ENCODE data around the gene ATP8A1.
"Not testable (repeated sequence)": the region's sequence is repeated elsewhere in the genome, so short reads cannot be mapped to it uniquely, and the experiment has no call there.

The ATP8A1 gene

DNA sequence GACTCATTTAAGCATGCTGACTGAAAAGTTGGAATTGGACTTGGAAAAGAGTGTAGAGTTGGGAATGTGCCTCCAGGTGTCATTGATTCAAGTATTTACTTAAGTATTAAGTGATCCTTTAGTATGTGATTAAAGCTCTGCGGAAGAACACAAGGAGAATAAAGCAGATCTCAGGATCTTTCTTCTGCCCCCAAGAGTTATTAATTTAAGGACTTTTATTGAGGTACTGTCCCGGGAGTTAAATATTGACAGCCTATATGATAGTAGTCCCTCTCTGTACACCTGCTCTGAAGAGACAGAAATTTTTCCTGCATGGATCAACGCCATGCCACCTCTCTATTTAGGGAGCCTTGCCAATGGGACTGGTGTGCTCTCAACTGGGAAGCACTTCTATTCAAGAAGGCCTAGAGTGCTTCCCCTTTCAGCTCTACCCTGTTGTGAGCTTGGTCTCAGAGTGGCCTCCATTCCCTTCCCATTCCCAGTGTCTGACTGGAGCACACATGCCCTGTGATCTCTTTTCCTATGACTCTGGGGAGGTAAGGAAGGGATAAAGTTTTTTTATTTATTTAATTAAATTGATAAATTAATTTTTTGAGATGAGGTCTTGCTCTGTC lies 183.7 kb downstream of the ATP8A1 start:
- no peak overlapping the region for H3K4me3 ChIP-seq (ENCODE audit: control insufficient read depth, low read depth, low read length)
- no peak for DNase-seq (ENCODE audit: low read depth)
- TF ChIP-seq, protein P1, sequence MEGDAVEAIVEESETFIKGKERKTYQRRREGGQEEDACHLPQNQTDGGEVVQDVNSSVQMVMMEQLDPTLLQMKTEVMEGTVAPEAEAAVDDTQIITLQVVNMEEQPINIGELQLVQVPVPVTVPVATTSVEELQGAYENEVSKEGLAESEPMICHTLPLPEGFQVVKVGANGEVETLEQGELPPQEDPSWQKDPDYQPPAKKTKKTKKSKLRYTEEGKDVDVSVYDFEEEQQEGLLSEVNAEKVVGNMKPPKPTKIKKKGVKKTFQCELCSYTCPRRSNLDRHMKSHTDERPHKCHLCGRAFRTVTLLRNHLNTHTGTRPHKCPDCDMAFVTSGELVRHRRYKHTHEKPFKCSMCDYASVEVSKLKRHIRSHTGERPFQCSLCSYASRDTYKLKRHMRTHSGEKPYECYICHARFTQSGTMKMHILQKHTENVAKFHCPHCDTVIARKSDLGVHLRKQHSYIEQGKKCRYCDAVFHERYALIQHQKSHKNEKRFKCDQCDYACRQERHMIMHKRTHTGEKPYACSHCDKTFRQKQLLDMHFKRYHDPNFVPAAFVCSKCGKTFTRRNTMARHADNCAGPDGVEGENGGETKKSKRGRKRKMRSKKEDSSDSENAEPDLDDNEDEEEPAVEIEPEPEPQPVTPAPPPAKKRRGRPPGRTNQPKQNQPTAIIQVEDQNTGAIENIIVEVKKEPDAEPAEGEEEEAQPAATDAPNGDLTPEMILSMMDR (conservative IDR thresholded peaks at IDR 0.05; ENCODE audit: control insufficient read depth, insufficient read depth, low read depth, low read length) = no peak

DNA sequence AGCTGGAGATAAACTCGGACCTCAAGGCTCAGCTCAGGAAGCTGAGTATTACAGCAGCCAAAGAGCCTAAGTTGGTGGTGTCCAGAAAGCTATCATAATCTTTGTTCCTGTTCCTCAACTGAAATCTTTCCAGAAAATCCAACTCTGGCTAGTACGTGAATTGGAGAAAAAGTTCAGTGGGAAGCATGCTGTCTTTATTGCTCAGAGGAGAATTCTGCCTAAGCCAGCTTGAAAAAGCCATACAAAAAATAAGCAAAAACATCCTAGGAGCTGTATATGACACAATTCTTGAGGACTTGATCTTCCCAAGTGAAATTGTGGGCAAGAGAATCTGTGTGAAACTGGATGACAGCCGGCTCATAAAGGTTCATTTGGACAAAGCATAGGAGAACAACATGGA lies 185.0 kb downstream of the ATP8A1 start:
- DNase-seq (ENCODE audit: low read depth) = no peak
- H3K4me3 ChIP-seq (ENCODE audit: control insufficient read depth, low read depth, low read length) = no peak overlapping the region
- TF ChIP-seq, protein P1 (conservative IDR thresholded peaks at IDR 0.05; ENCODE audit: control insufficient read depth, insufficient read depth, low read depth, low read length) = no peak

DNA sequence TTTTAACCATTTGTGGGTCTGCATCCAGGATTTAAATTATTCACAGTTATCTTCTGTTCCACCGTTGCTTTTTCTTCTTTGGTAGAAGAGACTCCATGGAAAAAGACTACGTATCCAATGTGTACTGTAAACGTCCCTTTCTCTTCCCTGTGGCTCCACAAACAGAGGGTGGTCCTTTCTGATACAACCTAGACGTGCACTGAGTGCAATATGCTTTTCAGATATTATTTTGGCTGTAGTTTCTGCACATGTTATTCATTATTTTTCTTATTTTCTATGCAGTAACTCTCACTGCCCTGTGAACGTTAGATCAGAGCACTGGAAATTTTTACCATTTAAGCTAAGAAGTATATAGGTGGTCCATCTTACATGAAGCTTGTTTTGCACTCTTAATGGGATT lies 186.9 kb downstream of the ATP8A1 start:
- TF ChIP-seq, protein P1 (conservative IDR thresholded peaks at IDR 0.05; ENCODE audit: control insufficient read depth, insufficient read depth, low read depth, low read length) = no peak
- H3K4me3 ChIP-seq (ENCODE audit: control insufficient read depth, low read depth, low read length) = no peak overlapping the region
- DNase-seq (ENCODE audit: low read depth) = no peak

DNA sequence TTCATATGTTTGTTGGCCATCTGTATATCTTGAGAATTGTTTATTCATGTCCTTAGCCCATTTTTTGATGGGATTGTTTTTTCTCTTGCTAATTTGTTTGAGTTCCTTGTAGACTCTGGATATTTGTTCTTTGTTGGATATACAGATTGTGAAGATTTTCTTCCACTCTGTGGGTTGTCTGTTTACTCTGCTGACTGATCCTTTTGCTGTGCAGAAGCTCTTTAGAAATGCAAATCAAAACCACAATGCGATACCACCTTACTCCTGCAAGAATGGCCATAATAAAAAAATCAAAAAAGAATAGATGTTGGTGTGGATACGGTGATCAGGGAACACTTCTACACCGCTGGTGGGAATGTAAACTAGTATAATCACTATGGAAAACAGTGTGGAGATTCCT lies 189.1 kb downstream of the ATP8A1 start:
- DNase-seq (ENCODE audit: low read depth); H3K4me3 ChIP-seq (ENCODE audit: control insufficient read depth, low read depth, low read length): not testable (repeated sequence)

DNA sequence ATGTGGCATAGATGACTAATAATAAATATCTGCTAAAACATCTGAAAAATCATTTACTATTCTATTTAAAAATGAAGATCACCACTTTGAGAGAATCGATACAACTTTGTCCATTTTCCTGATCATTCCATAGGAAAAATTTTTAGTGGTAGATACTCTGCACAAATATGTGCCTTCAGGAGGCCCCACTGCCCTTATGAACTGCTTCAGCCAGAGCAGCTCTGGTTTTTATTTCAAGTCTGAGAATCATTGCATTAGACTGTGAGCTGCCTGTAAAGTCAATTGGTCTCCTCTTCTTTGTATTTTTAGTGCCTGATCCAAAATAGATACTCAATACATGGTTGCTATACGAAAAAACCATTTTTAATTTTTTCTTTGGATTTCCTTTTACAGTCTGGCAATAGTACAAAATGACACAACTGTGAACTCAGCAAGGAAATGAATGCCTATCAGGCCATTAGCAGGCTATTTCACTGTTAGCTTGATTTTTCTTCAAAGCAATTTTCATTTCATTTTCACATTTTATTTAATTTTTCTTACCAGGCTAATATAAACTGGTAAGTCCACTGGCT lies 190.5 kb downstream of the ATP8A1 start:
- TF ChIP-seq, protein P1 (conservative IDR thresholded peaks at IDR 0.05; ENCODE audit: control insufficient read depth, insufficient read depth, low read depth, low read length) = no peak
- H3K4me3 ChIP-seq (ENCODE audit: control insufficient read depth, low read depth, low read length) = no peak overlapping the region
- no peak for DNase-seq (ENCODE audit: low read depth)

DNA sequence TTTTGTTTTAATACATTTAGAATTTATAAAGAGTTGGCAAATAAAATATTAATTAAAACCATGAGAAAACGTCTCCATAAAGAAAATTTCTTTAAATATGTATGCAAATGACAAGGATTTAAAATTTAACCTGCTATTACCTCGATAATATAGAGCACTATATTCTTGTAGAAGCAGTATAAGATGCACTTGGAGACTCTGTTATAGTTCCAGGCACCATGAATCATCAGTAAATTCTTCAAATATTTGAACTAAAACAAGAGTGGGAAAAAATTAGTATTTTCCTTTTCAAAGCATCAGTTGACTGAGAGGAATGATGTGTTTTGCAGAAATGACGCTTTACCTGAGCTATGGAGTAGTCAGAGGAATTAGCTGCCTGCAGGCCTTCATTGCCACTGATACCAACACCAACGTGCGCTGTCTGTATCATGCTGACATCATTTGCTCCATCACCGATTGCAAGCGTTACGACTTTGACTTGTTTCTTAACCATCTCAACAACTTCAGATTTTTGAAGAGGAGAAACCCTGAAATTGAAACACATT lies 192.3 kb downstream of the ATP8A1 start:
- H3K4me3 ChIP-seq (ENCODE audit: control insufficient read depth, low read depth, low read length) = no peak overlapping the region
- TF ChIP-seq, protein P1 (conservative IDR thresholded peaks at IDR 0.05; ENCODE audit: control insufficient read depth, insufficient read depth, low read depth, low read length) = no peak
- no peak for DNase-seq (ENCODE audit: low read depth)

DNA sequence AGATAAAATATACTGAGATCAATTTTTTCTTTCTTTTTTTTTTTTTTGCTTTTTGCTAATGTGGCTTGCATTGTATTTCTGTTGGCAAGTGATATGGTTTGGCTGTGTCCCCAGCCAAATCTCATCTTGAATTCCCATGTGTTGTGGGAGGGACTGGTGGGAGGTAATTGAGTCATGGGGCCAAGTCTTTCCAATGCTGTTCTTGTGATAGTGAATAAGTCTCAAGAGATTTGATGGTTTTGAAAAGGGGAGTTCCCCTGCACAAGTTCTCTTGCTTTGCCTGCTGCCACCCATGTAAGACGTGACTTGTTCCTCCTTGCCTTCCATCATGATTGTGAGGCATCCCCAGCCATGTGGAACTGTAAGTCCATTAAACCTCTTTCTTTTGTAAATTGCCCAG lies 195.7 kb downstream of the ATP8A1 start:
- DNase-seq (ENCODE audit: low read depth) = peak; percentile 28

DNA sequence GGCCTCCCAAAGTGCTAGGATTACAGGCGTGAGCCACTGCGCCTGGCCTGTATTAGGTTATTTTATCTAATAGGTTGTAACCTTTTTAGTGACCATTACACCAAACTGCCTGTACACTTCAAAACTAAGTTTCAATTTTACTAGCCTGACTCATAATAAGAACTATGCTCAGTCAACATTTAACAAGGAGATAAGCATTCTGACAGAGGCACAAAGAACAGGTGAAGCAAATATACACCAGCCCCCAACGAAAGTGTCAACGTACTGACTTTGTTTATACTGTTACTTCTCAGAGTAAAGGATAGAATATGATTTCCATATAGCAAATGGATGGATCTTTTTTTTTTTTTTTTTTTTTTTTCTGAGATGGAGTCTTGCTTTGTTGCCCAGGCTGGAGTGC lies 196.9 kb downstream of the ATP8A1 start:
- H3K4me3 ChIP-seq (ENCODE audit: control insufficient read depth, low read depth, low read length) = no peak overlapping the region
- no peak for DNase-seq (ENCODE audit: low read depth)
- TF ChIP-seq, protein P1 (conservative IDR thresholded peaks at IDR 0.05; ENCODE audit: control insufficient read depth, insufficient read depth, low read depth, low read length) = no peak

More for the DNA sequence above, 195.7 kb downstream of the ATP8A1 start:
- not testable (repeated sequence) for H3K4me3 ChIP-seq (ENCODE audit: control insufficient read depth, low read depth, low read length)
